Glutamatergic neuron (in vitro differentiated cells): Measurements from ENCODE around the gene ESRRG. TPM values are rescaled to one million over a fixed set of nuclear protein-coding genes. Genes with fewer than 3 reads are reported as not detected.

Experiments used
- DNase-seq: peaks from one replicate; pipeline ENCODE4 v3.0.0; 2022
- H3K27ac Mint-ChIP-seq: one replicate; pipeline ENCODE4 v1.8.0; 2020; ENCODE audit warnings: mild to moderate bottlenecking, mixed read lengths, inconsistent platforms; ENCODE audit not compliant: unreplicated experiment
- H3K27me3 Mint-ChIP-seq: one replicate; pipeline ENCODE4 v1.8.0; 2020; ENCODE audit warnings: mild to moderate bottlenecking, moderate library complexity, mixed read lengths, inconsistent platforms; ENCODE audit not compliant: unreplicated experiment
- H3K36me3 Mint-ChIP-seq: one replicate; pipeline ENCODE4 v1.8.0; 2020; ENCODE audit warnings: mild to moderate bottlenecking, mixed read lengths, inconsistent platforms; ENCODE audit not compliant: unreplicated experiment
- H3K4me1 Mint-ChIP-seq: one replicate; pipeline ENCODE4 v1.8.0; 2020; ENCODE audit warnings: mild to moderate bottlenecking, low read depth, mixed read lengths, inconsistent platforms; ENCODE audit not compliant: unreplicated experiment
- H3K4me3 Mint-ChIP-seq: one replicate; pipeline ENCODE4 v1.8.0; 2020; ENCODE audit warnings: mild to moderate bottlenecking, mixed read lengths, inconsistent platforms; ENCODE audit not compliant: unreplicated experiment
- H3K9me3 Mint-ChIP-seq: one replicate; pipeline ENCODE4 v1.8.0; 2020; ENCODE audit warnings: mild to moderate bottlenecking, moderate library complexity, mixed read lengths, inconsistent platforms; ENCODE audit not compliant: unreplicated experiment
- CTCF ChIP-seq: fragments of 200-600 bp; sonication (generic); IDR thresholded peaks from one replicate; pipeline ENCODE4 v1.5.0; 2021; ENCODE audit not compliant: partially characterized antibody, unreplicated experiment
- total RNA-seq: library from RNA; stranded (reverse); fragmentation: NEBNext Ultra II Directional; extraction: Animal tissue kit (Norgen Biotek cat#: 25700); gene quantifications from one replicate; pipeline ENCODE4 v1.2.1, GENCODE V29; 2021; ENCODE audit not compliant: unreplicated experiment

Gene ESRRG
- total RNA-seq, 1 donor from 2014 or later: 9.0 TPM

DNA sequence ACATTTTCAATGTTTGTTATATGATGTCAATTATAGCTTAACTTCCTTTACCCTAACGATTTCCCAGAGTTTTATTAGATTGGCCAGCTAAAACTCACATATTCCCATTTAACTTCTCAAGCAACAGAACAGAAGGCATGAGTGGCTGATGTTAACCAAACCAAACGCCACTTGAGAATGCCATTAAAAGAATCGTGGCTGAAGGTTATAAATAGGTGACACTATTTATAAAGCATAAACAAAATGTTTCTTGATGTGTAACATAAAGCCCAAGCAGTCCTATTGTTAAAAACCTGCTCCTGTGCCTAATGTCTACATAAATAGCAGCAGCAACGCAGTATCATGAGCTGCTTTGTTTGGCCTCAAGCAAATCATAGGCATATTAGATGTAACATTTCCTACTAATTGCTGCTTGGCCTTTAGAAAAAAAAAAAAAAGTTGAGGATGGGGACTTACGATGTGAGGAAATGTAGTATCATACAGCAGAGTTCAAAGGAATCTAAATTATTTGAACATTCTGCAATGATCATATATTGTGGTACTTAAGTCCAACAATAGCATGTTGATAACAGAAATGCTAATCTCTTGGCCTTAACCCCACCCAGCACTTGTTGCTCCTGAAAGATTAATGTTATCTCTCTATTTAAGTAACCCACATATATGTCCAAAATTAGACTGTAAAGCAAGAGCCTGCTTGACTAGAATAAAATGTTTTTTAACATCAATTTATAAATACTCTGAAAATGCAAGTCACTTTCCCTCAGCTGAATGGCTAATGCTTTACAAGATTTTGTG lies 106.0 kb downstream of the ESRRG start:
- H3K27me3 Mint-ChIP-seq: no peaks in the 10 kb centered on the region
- H3K36me3 Mint-ChIP-seq: no peaks in the 10 kb centered on the region
- TF ChIP-seq CTCF: no peak
- no peak overlapping the region for H3K27ac Mint-ChIP-seq
- H3K4me3 Mint-ChIP-seq: no peak overlapping the region
- H3K4me1 Mint-ChIP-seq: peaks cover 7% of the 10 kb centered on the region
- H3K9me3 Mint-ChIP-seq: no peaks in the 10 kb centered on the region
- DNase-seq: no peak

- H3K27me3 Mint-ChIP-seq: no peaks in the 10 kb centered on the region
- H3K4me1 Mint-ChIP-seq: peaks cover 3% of the 10 kb centered on the region
- no peak overlapping the region for H3K4me3 Mint-ChIP-seq
- H3K9me3 Mint-ChIP-seq: no peaks in the 10 kb centered on the region
- DNase-seq: no peak
- no peak overlapping the region for H3K27ac Mint-ChIP-seq
- no peak for TF ChIP-seq CTCF
- H3K36me3 Mint-ChIP-seq: no peaks in the 10 kb centered on the region
Observed at GRCh38 chr1:216616425-216616824, 106.8 kb downstream of the ESRRG start.

DNA sequence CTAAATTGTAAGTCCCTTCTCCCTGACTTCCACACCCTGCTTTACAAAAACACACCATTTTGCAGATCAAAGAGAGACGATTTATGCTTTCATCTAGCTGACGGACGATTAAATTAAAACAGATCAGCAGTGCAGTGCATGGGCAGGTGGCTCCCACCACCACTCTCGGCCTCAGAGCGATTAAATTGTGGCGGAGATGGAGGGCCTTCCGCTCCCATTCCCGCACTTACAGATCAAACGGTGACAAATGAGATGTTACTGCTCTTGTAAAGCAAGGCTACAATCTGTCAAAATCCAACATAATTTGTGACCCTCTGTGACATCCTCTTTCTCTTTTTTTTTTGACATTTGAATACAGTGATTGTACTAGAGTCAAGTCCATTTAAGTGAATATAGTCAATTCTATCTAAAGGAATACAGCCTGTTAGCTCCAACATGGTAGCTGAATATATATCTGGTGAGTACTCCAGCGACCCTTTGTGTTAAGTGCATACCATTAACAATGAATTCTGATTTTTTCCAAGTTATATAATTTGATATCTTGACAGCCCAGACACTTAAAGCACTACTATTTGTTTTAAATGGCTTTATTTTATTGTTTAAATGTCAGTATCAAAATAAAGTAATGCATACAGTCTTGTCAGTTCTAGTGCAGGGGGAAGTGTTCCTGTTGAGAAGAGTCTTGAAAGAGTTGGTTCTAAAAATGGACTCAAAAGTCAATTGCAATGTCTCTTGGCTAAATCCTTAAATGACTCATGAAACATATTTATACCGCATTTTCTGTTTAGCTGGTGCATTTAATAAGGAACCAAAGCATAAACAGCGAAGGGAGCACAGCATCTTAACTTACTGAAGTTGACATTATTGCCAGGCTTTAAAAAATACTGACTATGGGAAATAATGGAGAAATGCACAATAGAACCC lies 109.0 kb downstream of the ESRRG start:
- Mint-ChIP-seq H3K36me3 (no peaks in the 10 kb centered on the region), H3K4me3 (no peak overlapping the region), H3K27me3 (no peaks in the 10 kb centered on the region), H3K27ac (no peak overlapping the region), H3K4me1 (peaks cover 2% of the 10 kb centered on the region), H3K9me3 (no peaks in the 10 kb centered on the region)
- no peak for TF ChIP-seq CTCF
- no peak for DNase-seq

DNA sequence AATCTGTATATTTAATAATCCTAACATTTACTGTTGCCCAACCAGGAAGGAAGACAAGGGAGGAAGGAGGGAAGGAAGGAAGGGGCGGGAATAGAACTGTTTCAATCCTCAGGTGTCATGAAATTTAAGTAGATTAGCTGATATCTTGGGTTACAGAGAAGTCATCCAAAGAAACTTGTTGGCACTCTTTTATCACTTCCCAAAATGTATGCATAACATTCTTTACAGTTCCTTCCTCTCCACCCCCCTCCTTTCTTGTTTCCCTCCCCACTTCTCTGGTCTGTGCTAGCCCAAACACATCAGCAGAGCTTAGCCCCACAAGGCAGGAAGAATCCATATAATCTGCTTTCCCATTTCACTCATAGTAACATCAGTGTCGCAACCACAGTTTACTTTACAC lies 110.9 kb downstream of the ESRRG start:
- Mint-ChIP-seq H3K4me1 (peaks cover 2% of the 10 kb centered on the region), H3K4me3 (no peak overlapping the region), H3K9me3 (no peaks in the 10 kb centered on the region), H3K27ac (no peak overlapping the region), H3K27me3 (peaks cover 2% of the 10 kb centered on the region), H3K36me3 (no peaks in the 10 kb centered on the region)
- no peak for DNase-seq
- TF ChIP-seq CTCF: no peak
